ENCODE results near the gene USP40. TPM values are rescaled to one million over a fixed set of nuclear protein-coding genes. Genes with fewer than 3 reads are reported as not detected.

The USP40 gene
- total and polyA plus RNA-seq, 9 of the 15 experiments (the other 6 are each of a cell fraction or from before 2014, with no cell fraction given) = 5.5 to 15.0 (median 9.3) TPM

DNA sequence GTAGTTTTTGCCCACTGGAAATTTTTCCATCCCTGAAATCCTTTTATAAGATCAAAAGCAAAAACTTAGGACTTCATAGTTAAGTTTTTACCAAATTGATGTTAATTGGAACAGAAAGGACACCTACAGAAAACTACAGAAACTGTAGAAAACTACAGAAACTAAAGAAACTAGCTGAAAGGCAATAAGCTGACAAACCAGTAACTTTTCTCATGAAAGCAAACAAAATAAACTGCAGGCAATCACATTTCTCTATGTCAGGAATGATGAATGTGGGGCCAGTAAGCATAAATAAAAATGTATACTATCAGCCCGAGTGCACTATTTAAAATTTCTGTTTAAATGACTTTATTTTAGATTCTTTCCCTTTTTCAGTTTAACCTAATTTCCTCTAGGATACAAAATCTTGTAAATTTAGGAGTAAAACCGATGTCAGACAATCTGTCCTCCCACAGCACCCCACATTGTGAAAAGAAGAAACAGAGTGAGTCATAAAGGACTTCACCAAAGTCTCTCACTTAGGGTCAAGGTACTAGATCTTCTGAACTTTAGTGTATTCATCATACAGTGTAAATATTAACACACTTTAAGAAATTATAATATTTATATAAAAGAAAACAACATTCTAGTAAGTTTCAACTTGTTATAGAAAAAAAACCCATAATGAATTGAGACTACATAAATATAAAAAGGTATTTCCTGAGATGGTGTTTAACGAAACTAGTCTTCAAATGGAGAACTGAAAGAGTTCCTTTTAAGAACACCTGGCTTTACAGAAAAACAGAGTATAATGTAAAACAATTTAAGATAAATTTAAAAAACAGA, 46.6 kb downstream of the USP40 start:
- no peak overlapping the region for H3K9ac ChIP-seq (ENCODE audit: insufficient read depth in 1 of 2, low read depth in 2 of 2, low read length in 2 of 2)
- in situ Hi-C loops (cut with MboI) = no loop called here
- no peak overlapping the region for H3K4me2 ChIP-seq (ENCODE audit: insufficient read depth, low read length)
- no peak overlapping the region for H3K27ac ChIP-seq (ENCODE audit: extremely low read depth, low read depth, low read length)
- H3K9me3 ChIP-seq (replicated peaks; ENCODE audit: control insufficient read depth, insufficient read depth, low read depth, low read length) = no peaks in the 10 kb centered on the region
- H3K9me1 ChIP-seq (ENCODE audit: control insufficient read depth, insufficient read depth, low read length) = no peaks in the 10 kb centered on the region
- no peak overlapping the region for H3K4me3 ChIP-seq
- DNase-seq (ENCODE audit: extremely low read depth in 1 of 4, low spot score in 3 of 4) = no peak
- no TSS peak for BruUV-seq (replicated peaks)
- H3K79me2 ChIP-seq (ENCODE audit: control insufficient read depth, insufficient read depth, low read length) = no peaks in the 10 kb centered on the region
- intact Hi-C loops (cut with micrococcal nuclease) = no loop called here
- H3K27me3 ChIP-seq (ENCODE audit: control insufficient read depth in 2 of 2, insufficient read depth in 2 of 2, low read length in 2 of 2) = no peaks in the 10 kb centered on the region
- H3K36me3 ChIP-seq (ENCODE audit: control insufficient read depth, insufficient read depth, low read length) = peaks cover 13% of the 10 kb centered on the region
- no peak overlapping the region for H2AFZ ChIP-seq (ENCODE audit: low read depth, low read length)
- POLR2A ChIA-PET = interaction anchor here (0.8 kb wide), 1 partner anchor 1043 kb away, joined by 3 read pairs; no protein-coding TSS in a partner anchor
- no peaks in the 10 kb centered on the region for H3K4me1 ChIP-seq (replicated peaks in 1 of 2; ENCODE audit: control insufficient read depth in 2 of 2, insufficient read depth in 2 of 2, low read length in 2 of 2)
- CTCF ChIA-PET (ENCODE audit: low intra/inter-chr PET ratio) = no interaction called here
- 65% methylated on average over 3 of the region's 3 CpGs for WGBS (ENCODE audit: insufficient coverage, low coverage, missing lambda C conversion rate)
- H4K20me1 ChIP-seq (replicated peaks; ENCODE audit: control insufficient read depth, insufficient read depth, low read length) = no peaks in the 10 kb centered on the region
- no peak for ATAC-seq
- FAIRE-seq = no peak
- TF ChIP-seq, protein P1, sequence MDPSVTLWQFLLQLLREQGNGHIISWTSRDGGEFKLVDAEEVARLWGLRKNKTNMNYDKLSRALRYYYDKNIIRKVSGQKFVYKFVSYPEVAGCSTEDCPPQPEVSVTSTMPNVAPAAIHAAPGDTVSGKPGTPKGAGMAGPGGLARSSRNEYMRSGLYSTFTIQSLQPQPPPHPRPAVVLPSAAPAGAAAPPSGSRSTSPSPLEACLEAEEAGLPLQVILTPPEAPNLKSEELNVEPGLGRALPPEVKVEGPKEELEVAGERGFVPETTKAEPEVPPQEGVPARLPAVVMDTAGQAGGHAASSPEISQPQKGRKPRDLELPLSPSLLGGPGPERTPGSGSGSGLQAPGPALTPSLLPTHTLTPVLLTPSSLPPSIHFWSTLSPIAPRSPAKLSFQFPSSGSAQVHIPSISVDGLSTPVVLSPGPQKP (CRISPR knock-in tag; IDR thresholded peaks at IDR 0.05) = no peak
- TF ChIP-seq, protein P2, sequence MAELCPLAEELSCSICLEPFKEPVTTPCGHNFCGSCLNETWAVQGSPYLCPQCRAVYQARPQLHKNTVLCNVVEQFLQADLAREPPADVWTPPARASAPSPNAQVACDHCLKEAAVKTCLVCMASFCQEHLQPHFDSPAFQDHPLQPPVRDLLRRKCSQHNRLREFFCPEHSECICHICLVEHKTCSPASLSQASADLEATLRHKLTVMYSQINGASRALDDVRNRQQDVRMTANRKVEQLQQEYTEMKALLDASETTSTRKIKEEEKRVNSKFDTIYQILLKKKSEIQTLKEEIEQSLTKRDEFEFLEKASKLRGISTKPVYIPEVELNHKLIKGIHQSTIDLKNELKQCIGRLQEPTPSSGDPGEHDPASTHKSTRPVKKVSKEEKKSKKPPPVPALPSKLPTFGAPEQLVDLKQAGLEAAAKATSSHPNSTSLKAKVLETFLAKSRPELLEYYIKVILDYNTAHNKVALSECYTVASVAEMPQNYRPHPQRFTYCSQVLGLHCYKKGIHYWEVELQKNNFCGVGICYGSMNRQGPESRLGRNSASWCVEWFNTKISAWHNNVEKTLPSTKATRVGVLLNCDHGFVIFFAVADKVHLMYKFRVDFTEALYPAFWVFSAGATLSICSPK (IDR thresholded peaks at IDR 0.05; ENCODE audit: borderline replicate concordance) = no peak
- TF ChIP-seq CBX2 (IDR thresholded peaks at IDR 0.05; ENCODE audit: insufficient read depth, low read length, poor library complexity, severe bottlenecking) (no peak), SRSF9 (IDR thresholded peaks at IDR 0.05; ENCODE audit: borderline replicate concordance, low read depth, low read length) (no peak), HSF4 (CRISPR knock-in tag; IDR thresholded peaks at IDR 0.05; ENCODE audit: borderline replicate concordance) (no peak), TBL1XR1 (IDR thresholded peaks at IDR 0.05; ENCODE audit: low read length in 2 of 2) (no peak), KDM4B (IDR thresholded peaks at IDR 0.05; ENCODE audit: borderline replicate concordance in 2 of 2, low read depth in 1 of 2) (no peak), SRSF7 (optimal IDR thresholded peaks at IDR 0.05; ENCODE audit: low read depth, low read length) (no peak), ELF4 (CRISPR knock-in tag; IDR thresholded peaks at IDR 0.05) (no peak), ZNF77 (CRISPR knock-in tag; IDR thresholded peaks at IDR 0.05) (no peak), ELF2 (CRISPR knock-in tag; IDR thresholded peaks at IDR 0.05) (no peak)
- TF ChIP-seq, protein P3, sequence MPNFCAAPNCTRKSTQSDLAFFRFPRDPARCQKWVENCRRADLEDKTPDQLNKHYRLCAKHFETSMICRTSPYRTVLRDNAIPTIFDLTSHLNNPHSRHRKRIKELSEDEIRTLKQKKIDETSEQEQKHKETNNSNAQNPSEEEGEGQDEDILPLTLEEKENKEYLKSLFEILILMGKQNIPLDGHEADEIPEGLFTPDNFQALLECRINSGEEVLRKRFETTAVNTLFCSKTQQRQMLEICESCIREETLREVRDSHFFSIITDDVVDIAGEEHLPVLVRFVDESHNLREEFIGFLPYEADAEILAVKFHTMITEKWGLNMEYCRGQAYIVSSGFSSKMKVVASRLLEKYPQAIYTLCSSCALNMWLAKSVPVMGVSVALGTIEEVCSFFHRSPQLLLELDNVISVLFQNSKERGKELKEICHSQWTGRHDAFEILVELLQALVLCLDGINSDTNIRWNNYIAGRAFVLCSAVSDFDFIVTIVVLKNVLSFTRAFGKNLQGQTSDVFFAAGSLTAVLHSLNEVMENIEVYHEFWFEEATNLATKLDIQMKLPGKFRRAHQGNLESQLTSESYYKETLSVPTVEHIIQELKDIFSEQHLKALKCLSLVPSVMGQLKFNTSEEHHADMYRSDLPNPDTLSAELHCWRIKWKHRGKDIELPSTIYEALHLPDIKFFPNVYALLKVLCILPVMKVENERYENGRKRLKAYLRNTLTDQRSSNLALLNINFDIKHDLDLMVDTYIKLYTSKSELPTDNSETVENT (CRISPR knock-in tag; IDR thresholded peaks at IDR 0.05) = no peak
- TF ChIP-seq, protein P4, sequence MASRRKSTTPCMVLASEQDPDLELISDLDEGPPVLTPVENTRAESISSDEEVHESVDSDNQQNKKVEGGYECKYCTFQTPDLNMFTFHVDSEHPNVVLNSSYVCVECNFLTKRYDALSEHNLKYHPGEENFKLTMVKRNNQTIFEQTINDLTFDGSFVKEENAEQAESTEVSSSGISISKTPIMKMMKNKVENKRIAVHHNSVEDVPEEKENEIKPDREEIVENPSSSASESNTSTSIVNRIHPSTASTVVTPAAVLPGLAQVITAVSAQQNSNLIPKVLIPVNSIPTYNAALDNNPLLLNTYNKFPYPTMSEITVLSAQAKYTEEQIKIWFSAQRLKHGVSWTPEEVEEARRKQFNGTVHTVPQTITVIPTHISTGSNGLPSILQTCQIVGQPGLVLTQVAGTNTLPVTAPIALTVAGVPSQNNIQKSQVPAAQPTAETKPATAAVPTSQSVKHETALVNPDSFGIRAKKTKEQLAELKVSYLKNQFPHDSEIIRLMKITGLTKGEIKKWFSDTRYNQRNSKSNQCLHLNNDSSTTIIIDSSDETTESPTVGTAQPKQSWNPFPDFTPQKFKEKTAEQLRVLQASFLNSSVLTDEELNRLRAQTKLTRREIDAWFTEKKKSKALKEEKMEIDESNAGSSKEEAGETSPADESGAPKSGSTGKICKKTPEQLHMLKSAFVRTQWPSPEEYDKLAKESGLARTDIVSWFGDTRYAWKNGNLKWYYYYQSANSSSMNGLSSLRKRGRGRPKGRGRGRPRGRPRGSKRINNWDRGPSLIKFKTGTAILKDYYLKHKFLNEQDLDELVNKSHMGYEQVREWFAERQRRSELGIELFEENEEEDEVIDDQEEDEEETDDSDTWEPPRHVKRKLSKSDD (conservative IDR thresholded peaks at IDR 0.05; ENCODE audit: low read length) = no peak
